HepG2 (cell line): Measurements from ENCODE around the gene ABT1. TPM values are rescaled to one million over a fixed set of nuclear protein-coding genes. Genes with fewer than 3 reads are reported as not detected.

Experiments used
- ARHGAP35 ChIP-seq: sonication (generic); formaldehyde crosslinking; IDR thresholded peaks from 2 replicates; pipeline ENCODE4 v1.9.0; 2022; ENCODE audit warnings: mild to moderate bottlenecking, inconsistent platforms, moderate library complexity, missing genetic modification reagents, borderline replicate concordance
- BHLHE40 ChIP-seq: IDR thresholded peaks from 2 replicates; pipeline ENCODE4 v1.6.1; 2011; ENCODE audit warnings: low read length, improper control_type of control experiment
- MEIS2 ChIP-seq: sonication (generic); formaldehyde crosslinking; IDR thresholded peaks from 2 replicates; pipeline ENCODE4 v1.9.0; 2021; ENCODE audit warnings: mild to moderate bottlenecking, missing genetic modification reagents
- TBX3 ChIP-seq: fragments of 450-650 bp; IDR thresholded peaks from 2 replicates; pipeline ENCODE4 v1.6.1; 2017; ENCODE audit warnings: antibody characterized with exemption, mild to moderate bottlenecking, inconsistent platforms, borderline replicate concordance
- ZNF546 ChIP-seq: sonication (generic); formaldehyde crosslinking; conservative IDR thresholded peaks from 2 replicates; pipeline ENCODE4 v1.8.1; 2023; ENCODE audit warnings: mild to moderate bottlenecking, missing genetic modification reagents
- ZNF772 ChIP-seq: sonication (generic); formaldehyde crosslinking; IDR thresholded peaks from 2 replicates; pipeline ENCODE4 v1.5.0; 2020; ENCODE audit warnings: mild to moderate bottlenecking, missing genetic modification reagents
- polyA plus RNA-seq, 8 experiments: library from polyadenylated mRNA; depleted of rRNA in 3 of 8; stranded (reverse) in 7 of 8; unstranded in 1 of 8; fragments of >200 nt; fragmentation: Illumina TruSeq in 4 of 8; extraction: Trizol in 4 of 8; gene quantifications; 2 replicates each; pipeline versions ENCODE4 v1.2.1 to v1.2.3, GENCODE V29; 2011 to 2016; ENCODE audit warnings: low read depth in 4 of 8, missing spikeins in 1 of 8, mixed read lengths in 1 of 8; ENCODE audit not compliant: insufficient read depth in 1 of 8
- total RNA-seq, 5 experiments: library from RNA; depleted of rRNA; stranded (reverse); fragments of >200 nt; fragmentation: Illumina TruSeq; extraction: Trizol; gene quantifications; 2 replicates each; pipeline ENCODE4 v1.2.3, GENCODE V29; 2016; ENCODE audit warnings: low read depth in 1 of 5
- TF ChIP-seq, protein P1 (sequence below): sonication (generic); formaldehyde crosslinking; IDR thresholded peaks from 2 replicates; pipeline ENCODE4 v1.4.0; 2020; ENCODE audit warnings: low read depth, missing genetic modification reagents
- TF ChIP-seq, protein P2 (sequence below): sonication (generic); formaldehyde crosslinking; IDR thresholded peaks from 2 replicates; pipeline ENCODE4 v1.5.0; 2020; ENCODE audit warnings: missing genetic modification reagents
- TF ChIP-seq, protein P3 (sequence below): sonication (generic); formaldehyde crosslinking; IDR thresholded peaks from 2 replicates; pipeline ENCODE4 v1.4.0; 2020; ENCODE audit warnings: mild to moderate bottlenecking, missing genetic modification reagents
- TF ChIP-seq, protein P4 (sequence below): sonication (generic); formaldehyde crosslinking; IDR thresholded peaks from 2 replicates; pipeline ENCODE4 v1.5.1; 2020; ENCODE audit warnings: mild to moderate bottlenecking, moderate library complexity, missing genetic modification reagents
- TF ChIP-seq, protein P5 (sequence below): sonication (generic); formaldehyde crosslinking; IDR thresholded peaks from 2 replicates; pipeline ENCODE4 v1.4.0; 2020; ENCODE audit warnings: missing genetic modification reagents, borderline replicate concordance

Gene ABT1
- total and polyA plus RNA-seq, 2 of the 13 experiments (the other 11 are each of a cell fraction or from before 2014, with no cell fraction given): 38.4 TPM

GRCh38 chr6:26550250-26550993 lies 46.3 kb upstream of the ABT1 start (continued):
- TF ChIP-seq, protein P1, sequence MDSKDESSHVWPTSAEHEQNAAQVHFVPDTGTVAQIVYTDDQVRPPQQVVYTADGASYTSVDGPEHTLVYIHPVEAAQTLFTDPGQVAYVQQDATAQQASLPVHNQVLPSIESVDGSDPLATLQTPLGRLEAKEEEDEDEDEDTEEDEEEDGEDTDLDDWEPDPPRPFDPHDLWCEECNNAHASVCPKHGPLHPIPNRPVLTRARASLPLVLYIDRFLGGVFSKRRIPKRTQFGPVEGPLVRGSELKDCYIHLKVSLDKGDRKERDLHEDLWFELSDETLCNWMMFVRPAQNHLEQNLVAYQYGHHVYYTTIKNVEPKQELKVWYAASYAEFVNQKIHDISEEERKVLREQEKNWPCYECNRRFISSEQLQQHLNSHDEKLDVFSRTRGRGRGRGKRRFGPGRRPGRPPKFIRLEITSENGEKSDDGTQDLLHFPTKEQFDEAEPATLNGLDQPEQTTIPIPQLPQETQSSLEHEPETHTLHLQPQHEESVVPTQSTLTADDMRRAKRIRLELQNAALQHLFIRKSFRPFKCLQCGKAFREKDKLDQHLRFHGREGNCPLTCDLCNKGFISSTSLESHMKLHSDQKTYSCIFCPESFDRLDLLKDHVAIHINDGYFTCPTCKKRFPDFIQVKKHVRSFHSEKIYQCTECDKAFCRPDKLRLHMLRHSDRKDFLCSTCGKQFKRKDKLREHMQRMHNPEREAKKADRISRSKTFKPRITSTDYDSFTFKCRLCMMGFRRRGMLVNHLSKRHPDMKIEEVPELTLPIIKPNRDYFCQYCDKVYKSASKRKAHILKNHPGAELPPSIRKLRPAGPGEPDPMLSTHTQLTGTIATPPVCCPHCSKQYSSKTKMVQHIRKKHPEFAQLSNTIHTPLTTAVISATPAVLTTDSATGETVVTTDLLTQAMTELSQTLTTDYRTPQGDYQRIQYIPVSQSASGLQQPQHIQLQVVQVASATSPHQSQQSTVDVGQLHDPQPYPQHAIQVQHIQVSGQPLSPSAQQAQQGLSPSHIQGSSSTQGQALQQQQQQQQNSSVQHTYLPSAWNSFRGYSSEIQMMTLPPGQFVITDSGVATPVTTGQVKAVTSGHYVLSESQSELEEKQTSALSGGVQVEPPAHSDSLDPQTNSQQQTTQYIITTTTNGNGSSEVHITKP (CRISPR knock-in tag): peak; percentile 87
- no peak for TF ChIP-seq TBX3
- TF ChIP-seq MEIS2: 0 out of 2 replicates have a peak, but pooled peaks have one; percentile 20
- TF ChIP-seq BHLHE40: no peak
- TF ChIP-seq ARHGAP35 (CRISPR knock-in tag): no peak
- TF ChIP-seq, protein P2, sequence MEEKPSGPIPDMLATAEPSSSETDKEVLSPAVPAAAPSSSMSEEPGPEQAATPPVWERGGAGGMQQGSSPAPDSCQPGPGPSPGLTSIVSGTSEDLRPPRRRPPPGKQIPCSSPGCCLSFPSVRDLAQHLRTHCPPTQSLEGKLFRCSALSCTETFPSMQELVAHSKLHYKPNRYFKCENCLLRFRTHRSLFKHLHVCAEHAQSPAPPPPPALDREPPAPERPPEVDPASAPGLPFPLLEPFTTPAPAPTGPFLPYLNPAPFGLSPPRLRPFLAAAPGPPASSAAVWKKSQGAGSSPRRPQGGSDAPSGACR (CRISPR knock-in tag): peak; percentile 93
- TF ChIP-seq ZNF546 (CRISPR knock-in tag): peak; percentile 78; the same call in 1 of the 2 replicates
- TF ChIP-seq, protein P3, sequence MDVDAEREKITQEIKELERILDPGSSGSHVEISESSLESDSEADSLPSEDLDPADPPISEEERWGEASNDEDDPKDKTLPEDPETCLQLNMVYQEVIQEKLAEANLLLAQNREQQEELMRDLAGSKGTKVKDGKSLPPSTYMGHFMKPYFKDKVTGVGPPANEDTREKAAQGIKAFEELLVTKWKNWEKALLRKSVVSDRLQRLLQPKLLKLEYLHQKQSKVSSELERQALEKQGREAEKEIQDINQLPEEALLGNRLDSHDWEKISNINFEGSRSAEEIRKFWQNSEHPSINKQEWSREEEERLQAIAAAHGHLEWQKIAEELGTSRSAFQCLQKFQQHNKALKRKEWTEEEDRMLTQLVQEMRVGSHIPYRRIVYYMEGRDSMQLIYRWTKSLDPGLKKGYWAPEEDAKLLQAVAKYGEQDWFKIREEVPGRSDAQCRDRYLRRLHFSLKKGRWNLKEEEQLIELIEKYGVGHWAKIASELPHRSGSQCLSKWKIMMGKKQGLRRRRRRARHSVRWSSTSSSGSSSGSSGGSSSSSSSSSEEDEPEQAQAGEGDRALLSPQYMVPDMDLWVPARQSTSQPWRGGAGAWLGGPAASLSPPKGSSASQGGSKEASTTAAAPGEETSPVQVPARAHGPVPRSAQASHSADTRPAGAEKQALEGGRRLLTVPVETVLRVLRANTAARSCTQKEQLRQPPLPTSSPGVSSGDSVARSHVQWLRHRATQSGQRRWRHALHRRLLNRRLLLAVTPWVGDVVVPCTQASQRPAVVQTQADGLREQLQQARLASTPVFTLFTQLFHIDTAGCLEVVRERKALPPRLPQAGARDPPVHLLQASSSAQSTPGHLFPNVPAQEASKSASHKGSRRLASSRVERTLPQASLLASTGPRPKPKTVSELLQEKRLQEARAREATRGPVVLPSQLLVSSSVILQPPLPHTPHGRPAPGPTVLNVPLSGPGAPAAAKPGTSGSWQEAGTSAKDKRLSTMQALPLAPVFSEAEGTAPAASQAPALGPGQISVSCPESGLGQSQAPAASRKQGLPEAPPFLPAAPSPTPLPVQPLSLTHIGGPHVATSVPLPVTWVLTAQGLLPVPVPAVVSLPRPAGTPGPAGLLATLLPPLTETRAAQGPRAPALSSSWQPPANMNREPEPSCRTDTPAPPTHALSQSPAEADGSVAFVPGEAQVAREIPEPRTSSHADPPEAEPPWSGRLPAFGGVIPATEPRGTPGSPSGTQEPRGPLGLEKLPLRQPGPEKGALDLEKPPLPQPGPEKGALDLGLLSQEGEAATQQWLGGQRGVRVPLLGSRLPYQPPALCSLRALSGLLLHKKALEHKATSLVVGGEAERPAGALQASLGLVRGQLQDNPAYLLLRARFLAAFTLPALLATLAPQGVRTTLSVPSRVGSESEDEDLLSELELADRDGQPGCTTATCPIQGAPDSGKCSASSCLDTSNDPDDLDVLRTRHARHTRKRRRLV (CRISPR knock-in tag): 0 out of 2 replicates have a peak, but pooled peaks have one; percentile 62
- peak; percentile 50; the same call in 1 of the 2 replicates for TF ChIP-seq ZNF772
- TF ChIP-seq, protein P4, sequence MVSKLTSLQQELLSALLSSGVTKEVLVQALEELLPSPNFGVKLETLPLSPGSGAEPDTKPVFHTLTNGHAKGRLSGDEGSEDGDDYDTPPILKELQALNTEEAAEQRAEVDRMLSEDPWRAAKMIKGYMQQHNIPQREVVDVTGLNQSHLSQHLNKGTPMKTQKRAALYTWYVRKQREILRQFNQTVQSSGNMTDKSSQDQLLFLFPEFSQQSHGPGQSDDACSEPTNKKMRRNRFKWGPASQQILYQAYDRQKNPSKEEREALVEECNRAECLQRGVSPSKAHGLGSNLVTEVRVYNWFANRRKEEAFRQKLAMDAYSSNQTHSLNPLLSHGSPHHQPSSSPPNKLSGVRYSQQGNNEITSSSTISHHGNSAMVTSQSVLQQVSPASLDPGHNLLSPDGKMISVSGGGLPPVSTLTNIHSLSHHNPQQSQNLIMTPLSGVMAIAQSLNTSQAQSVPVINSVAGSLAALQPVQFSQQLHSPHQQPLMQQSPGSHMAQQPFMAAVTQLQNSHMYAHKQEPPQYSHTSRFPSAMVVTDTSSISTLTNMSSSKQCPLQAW (CRISPR knock-in tag): peak; percentile 82
- TF ChIP-seq, protein P5, sequence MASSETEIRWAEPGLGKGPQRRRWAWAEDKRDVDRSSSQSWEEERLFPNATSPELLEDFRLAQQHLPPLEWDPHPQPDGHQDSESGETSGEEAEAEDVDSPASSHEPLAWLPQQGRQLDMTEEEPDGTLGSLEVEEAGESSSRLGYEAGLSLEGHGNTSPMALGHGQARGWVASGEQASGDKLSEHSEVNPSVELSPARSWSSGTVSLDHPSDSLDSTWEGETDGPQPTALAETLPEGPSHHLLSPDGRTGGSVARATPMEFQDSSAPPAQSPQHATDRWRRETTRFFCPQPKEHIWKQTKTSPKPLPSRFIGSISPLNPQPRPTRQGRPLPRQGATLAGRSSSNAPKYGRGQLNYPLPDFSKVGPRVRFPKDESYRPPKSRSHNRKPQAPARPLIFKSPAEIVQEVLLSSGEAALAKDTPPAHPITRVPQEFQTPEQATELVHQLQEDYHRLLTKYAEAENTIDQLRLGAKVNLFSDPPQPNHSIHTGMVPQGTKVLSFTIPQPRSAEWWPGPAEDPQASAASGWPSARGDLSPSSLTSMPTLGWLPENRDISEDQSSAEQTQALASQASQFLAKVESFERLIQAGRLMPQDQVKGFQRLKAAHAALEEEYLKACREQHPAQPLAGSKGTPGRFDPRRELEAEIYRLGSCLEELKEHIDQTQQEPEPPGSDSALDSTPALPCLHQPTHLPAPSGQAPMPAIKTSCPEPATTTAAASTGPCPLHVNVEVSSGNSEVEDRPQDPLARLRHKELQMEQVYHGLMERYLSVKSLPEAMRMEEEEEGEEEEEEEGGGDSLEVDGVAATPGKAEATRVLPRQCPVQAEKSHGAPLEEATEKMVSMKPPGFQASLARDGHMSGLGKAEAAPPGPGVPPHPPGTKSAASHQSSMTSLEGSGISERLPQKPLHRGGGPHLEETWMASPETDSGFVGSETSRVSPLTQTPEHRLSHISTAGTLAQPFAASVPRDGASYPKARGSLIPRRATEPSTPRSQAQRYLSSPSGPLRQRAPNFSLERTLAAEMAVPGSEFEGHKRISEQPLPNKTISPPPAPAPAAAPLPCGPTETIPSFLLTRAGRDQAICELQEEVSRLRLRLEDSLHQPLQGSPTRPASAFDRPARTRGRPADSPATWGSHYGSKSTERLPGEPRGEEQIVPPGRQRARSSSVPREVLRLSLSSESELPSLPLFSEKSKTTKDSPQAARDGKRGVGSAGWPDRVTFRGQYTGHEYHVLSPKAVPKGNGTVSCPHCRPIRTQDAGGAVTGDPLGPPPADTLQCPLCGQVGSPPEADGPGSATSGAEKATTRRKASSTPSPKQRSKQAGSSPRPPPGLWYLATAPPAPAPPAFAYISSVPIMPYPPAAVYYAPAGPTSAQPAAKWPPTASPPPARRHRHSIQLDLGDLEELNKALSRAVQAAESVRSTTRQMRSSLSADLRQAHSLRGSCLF (CRISPR knock-in tag): 0 out of 2 replicates have a peak, but pooled peaks have one; percentile 37
